NCI-H1105 (cell line): ENCODE results near the gene ST6GALNAC3.
A peak's percentile ranks its signal among the peaks of the same experiment; 100 is the strongest.

Source experiments
- DNase-seq: peaks from one replicate; lab custom pipeline; 2025; lab: John Stamatoyannopoulos, UW

The ST6GALNAC3 gene

GRCh38 chr1:76507376-76507775 lies 432.8 kb downstream of the ST6GALNAC3 start:
- no peak for DNase-seq

GRCh38 chr1:76508871-76509270 lies 434.3 kb downstream of the ST6GALNAC3 start:
- DNase-seq = no peak

GRCh38 chr1:76510672-76511557 lies 436.4 kb downstream of the ST6GALNAC3 start:
- DNase-seq = no peak

GRCh38 chr1:76511558-76512179 lies 437.1 kb downstream of the ST6GALNAC3 start:
- DNase-seq = no peak

GRCh38 chr1:76530953-76531352 lies 456.4 kb downstream of the ST6GALNAC3 start:
- no peak for DNase-seq

- DNase-seq = no peak
Observed at GRCh38 chr1:76541618-76542017, 467.1 kb downstream of the ST6GALNAC3 start.

GRCh38 chr1:76542359-76542758 lies 467.8 kb downstream of the ST6GALNAC3 start:
- no peak for DNase-seq

- DNase-seq = no peak
Observed at GRCh38 chr1:76543495-76543894, 468.9 kb downstream of the ST6GALNAC3 start.

- no peak for DNase-seq
Observed at GRCh38 chr1:76546354-76546933, 471.9 kb downstream of the ST6GALNAC3 start.

- DNase-seq = no peak
Observed at GRCh38 chr1:76547916-76548315, 473.4 kb downstream of the ST6GALNAC3 start.

GRCh38 chr1:76548513-76549100 lies 474.1 kb downstream of the ST6GALNAC3 start:
- no peak for DNase-seq

GRCh38 chr1:76554283-76554682 lies 479.7 kb downstream of the ST6GALNAC3 start:
- DNase-seq = no peak

GRCh38 chr1:76562292-76562691 lies 487.7 kb downstream of the ST6GALNAC3 start:
- no peak for DNase-seq

- DNase-seq = no peak
Observed at GRCh38 chr1:76568573-76569238, 494.2 kb downstream of the ST6GALNAC3 start.

GRCh38 chr1:76571248-76571647 lies 496.7 kb downstream of the ST6GALNAC3 start:
- no peak for DNase-seq

- DNase-seq = no peak
Observed at GRCh38 chr1:76572229-76572628, 497.7 kb downstream of the ST6GALNAC3 start.

GRCh38 chr1:76576876-76577524 lies 502.5 kb downstream of the ST6GALNAC3 start:
- DNase-seq = no peak

- DNase-seq = peak; percentile 74
Observed at GRCh38 chr1:76577525-76578185, 503.1 kb downstream of the ST6GALNAC3 start.

GRCh38 chr1:76580206-76580605 lies 505.7 kb downstream of the ST6GALNAC3 start:
- DNase-seq = no peak

GRCh38 chr1:76581712-76582111 lies 507.2 kb downstream of the ST6GALNAC3 start:
- no peak for DNase-seq
